SK-N-SH (cell line): Measurements from ENCODE around the gene ADAM11.
A peak's percentile ranks its signal among the peaks of the same experiment; 100 is the strongest.

Experiments
- POLR2AphosphoS5 ChIP-seq: IDR thresholded peaks from 2 replicates; pipeline ENCODE4 v1.6.1; 2012; ENCODE audit warnings: low read depth, low read length
- TF ChIP-seq, protein P1 (sequence below): IDR thresholded peaks from 2 replicates; pipeline ENCODE4 v1.6.1; 2012; ENCODE audit warnings: mild to moderate bottlenecking, low read depth, low read length, moderate library complexity

DNA sequence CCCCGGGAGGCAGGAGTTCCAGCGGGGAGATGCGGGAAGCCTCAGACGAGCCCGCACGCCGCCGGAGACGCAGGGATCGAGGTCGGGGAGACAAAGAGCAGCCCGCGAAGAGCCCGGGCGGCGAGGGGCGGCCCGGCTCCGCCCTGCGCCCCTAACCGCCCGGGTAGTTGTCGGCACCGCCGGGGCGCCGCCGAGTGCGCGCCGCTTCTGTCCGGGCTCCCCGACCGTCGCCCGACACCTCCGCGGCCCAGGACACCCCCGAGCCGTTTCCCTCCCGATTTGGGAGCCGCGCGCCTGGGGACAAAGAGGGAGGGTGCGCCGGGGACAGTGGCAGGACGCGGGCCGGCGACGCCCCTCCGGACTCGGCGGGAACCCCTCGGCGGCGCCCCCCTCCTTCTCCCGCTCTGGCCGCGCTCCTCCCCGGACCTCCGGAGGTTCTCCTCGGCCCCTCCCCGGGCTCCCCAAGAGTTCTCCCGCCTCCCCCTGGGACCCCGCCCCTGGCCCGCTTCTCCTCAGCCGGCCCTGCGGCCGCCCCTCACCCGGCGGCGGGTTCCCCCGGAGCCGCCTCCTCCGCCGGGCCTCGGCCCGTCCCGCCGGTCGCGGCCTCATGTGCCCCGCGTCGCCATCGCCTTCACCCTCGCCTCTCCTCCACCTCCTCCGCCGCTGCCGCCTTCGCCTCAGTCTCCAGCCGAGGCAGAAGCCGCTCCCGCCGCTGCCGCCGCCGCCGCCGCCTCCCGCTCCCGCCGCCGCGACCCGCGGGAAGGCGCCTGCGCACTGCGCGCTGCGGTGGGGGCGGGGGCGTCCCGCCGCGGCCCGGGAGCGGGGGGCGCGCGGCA lies 71.0 kb downstream of the ADAM11 start, which contains the start of gene GJC1:
- TF ChIP-seq, protein P1, sequence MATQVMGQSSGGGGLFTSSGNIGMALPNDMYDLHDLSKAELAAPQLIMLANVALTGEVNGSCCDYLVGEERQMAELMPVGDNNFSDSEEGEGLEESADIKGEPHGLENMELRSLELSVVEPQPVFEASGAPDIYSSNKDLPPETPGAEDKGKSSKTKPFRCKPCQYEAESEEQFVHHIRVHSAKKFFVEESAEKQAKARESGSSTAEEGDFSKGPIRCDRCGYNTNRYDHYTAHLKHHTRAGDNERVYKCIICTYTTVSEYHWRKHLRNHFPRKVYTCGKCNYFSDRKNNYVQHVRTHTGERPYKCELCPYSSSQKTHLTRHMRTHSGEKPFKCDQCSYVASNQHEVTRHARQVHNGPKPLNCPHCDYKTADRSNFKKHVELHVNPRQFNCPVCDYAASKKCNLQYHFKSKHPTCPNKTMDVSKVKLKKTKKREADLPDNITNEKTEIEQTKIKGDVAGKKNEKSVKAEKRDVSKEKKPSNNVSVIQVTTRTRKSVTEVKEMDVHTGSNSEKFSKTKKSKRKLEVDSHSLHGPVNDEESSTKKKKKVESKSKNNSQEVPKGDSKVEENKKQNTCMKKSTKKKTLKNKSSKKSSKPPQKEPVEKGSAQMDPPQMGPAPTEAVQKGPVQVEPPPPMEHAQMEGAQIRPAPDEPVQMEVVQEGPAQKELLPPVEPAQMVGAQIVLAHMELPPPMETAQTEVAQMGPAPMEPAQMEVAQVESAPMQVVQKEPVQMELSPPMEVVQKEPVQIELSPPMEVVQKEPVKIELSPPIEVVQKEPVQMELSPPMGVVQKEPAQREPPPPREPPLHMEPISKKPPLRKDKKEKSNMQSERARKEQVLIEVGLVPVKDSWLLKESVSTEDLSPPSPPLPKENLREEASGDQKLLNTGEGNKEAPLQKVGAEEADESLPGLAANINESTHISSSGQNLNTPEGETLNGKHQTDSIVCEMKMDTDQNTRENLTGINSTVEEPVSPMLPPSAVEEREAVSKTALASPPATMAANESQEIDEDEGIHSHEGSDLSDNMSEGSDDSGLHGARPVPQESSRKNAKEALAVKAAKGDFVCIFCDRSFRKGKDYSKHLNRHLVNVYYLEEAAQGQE: no peak
- 0 out of 2 replicates have a peak, but pooled peaks have one; percentile 2 for TF ChIP-seq POLR2AphosphoS5
